Keratinocyte (primary cell): ENCODE data around the gene GNS. TPM values are rescaled to one million over a fixed set of nuclear protein-coding genes. Genes with fewer than 3 reads are reported as not detected.

ENCODE experiments used
- DNase-seq: peaks from one replicate; pipeline ENCODE4 v3.0.0-alpha.2; 2011; ENCODE audit warnings: low read depth, missing footprints, low spot score
- FAIRE-seq: peaks from 2 replicates; lab custom pipeline; 2011; peaks lifted over from hg19 to GRCh38; lab: Jason Lieb, UNC
- H2AFZ ChIP-seq: 2 replicates; pipeline ENCODE4 v1.6.0; 2012; ENCODE audit warnings: low read length, control low read depth, inconsistent platforms; ENCODE audit not compliant: control insufficient read depth
- H3K27ac ChIP-seq: 2 replicates; pipeline ENCODE4 v1.5.1; 2011; ENCODE audit warnings: low read length; ENCODE audit not compliant: control insufficient read depth, insufficient read depth
- H3K27me3 ChIP-seq: 3 replicates; pipeline ENCODE4 v1.6.0; 2011; ENCODE audit warnings: low read length; ENCODE audit not compliant: control insufficient read depth, insufficient read depth; ENCODE audit errors: extremely low read depth
- H3K36me3 ChIP-seq, 2 experiments: 2 replicates in 1 of 2; 3 replicates in 1 of 2; pipeline ENCODE4 v1.5.1; 2011; ENCODE audit warnings: low read length in 2 of 2, mild to moderate bottlenecking in 1 of 2; ENCODE audit not compliant: control insufficient read depth in 2 of 2, insufficient read depth in 2 of 2; ENCODE audit errors: extremely low read depth in 1 of 2
- H3K4me1 ChIP-seq: 3 replicates; pipeline ENCODE4 v1.5.1; 2011; ENCODE audit warnings: low read length; ENCODE audit not compliant: control insufficient read depth, insufficient read depth; ENCODE audit errors: extremely low read depth
- H3K4me2 ChIP-seq: 3 replicates; pipeline ENCODE4 v1.6.0; 2011; ENCODE audit warnings: low read depth, low read length; ENCODE audit not compliant: control insufficient read depth, insufficient read depth; ENCODE audit errors: extremely low read depth
- H3K4me3 ChIP-seq, 3 experiments: fragments of 200-600 bp in 1 of 3; sonication (generic) in 1 of 3; 2 replicates in 2 of 3; 3 replicates in 1 of 3; pipeline ENCODE4 v1.5.1; 2011 to 2016; ENCODE audit warnings: low read length in 3 of 3, mild to moderate bottlenecking in 3 of 3, control low read depth in 2 of 3, inconsistent platforms in 1 of 3, low read depth in 1 of 3, mixed read lengths in 1 of 3, mixed run types in 1 of 3, moderate library complexity in 1 of 3; ENCODE audit not compliant: control insufficient read depth in 2 of 3, insufficient read depth in 2 of 3; ENCODE audit errors: extremely low read depth in 1 of 3
- H3K79me2 ChIP-seq: 2 replicates; pipeline ENCODE4 v1.6.0; 2012; ENCODE audit warnings: low read length; ENCODE audit not compliant: control insufficient read depth, insufficient read depth
- H3K9ac ChIP-seq: 3 replicates; pipeline ENCODE4 v1.6.0; 2011; ENCODE audit warnings: low read length; ENCODE audit not compliant: control insufficient read depth, insufficient read depth; ENCODE audit errors: extremely low read depth
- H3K9me1 ChIP-seq: 3 replicates; pipeline ENCODE4 v1.6.0; 2011; ENCODE audit warnings: low read length; ENCODE audit not compliant: control insufficient read depth, insufficient read depth; ENCODE audit errors: extremely low read depth
- H3K9me3 ChIP-seq: 2 replicates; pipeline ENCODE4 v1.5.1; 2012; ENCODE audit warnings: low read depth, low read length; ENCODE audit not compliant: control insufficient read depth
- H4K20me1 ChIP-seq: 3 replicates; pipeline ENCODE4 v1.6.0; 2011; ENCODE audit warnings: low read length; ENCODE audit not compliant: control insufficient read depth, insufficient read depth; ENCODE audit errors: extremely low read depth
- CTCF ChIP-seq, 3 experiments: IDR thresholded peaks in 1 of 3; conservative IDR thresholded peaks in 1 of 3; optimal IDR thresholded peaks in 1 of 3; 2 replicates in 2 of 3; 3 replicates in 1 of 3; pipeline versions ENCODE3 to v1.5.1; 2011; ENCODE audit warnings: low read length in 3 of 3, mild to moderate bottlenecking in 3 of 3, moderate library complexity in 2 of 3, control low read depth in 1 of 3, inconsistent platforms in 1 of 3; ENCODE audit not compliant: insufficient read depth in 2 of 3; ENCODE audit errors: extremely low read depth in 1 of 3
- EZH2 ChIP-seq: IDR thresholded peaks from one replicate; pipeline ENCODE4 v1.6.1; 2012; ENCODE audit warnings: inconsistent platforms, mild to moderate bottlenecking, low read length, moderate library complexity
- dilution Hi-C: fragments of 300-500 bp; cut with MboI; formaldehyde crosslinking; loops from one replicate; pipeline ENCODE4 v1.7.0; 2020; ENCODE audit warnings: low sequenced_read_pairs; ENCODE audit not compliant: extremely low pct_ligation_motif_present
- polyA plus RNA-seq, 5 experiments: library from polyadenylated mRNA; depleted of rRNA in 3 of 5; stranded (reverse) in 3 of 5; stranded (forward) in 1 of 5; unstranded in 1 of 5; fragments of >200 nt; gene quantifications; 1 replicate in 1 of 5; 2 replicates in 3 of 5; 3 replicates in 1 of 5; pipeline versions ENCODE4 v1.2.1 to v1.2.3, GENCODE V29; 2011 to 2012; ENCODE audit warnings: missing spikeins in 2 of 5, low read depth in 1 of 5, low replicate concordance in 1 of 5

Gene GNS
- polyA plus RNA-seq, 1 donor (not counting 4 experiments of a cell fraction or from before 2014, with no cell fraction given) = 57.8 TPM

GRCh38 chr12:64794305-64794704 lies 35.1 kb upstream of the GNS start:
- Histone ChIP-seq H3K4me1 (no peaks in the 10 kb centered on the region), H3K27me3 (peaks cover 5% of the 10 kb centered on the region), H3K4me2 (no peak overlapping the region), H2AFZ (no peak overlapping the region), H3K36me3 (no peaks in the 10 kb centered on the region), H3K79me2 (no peaks in the 10 kb centered on the region), H3K4me3 (no peak overlapping the region), H3K9me1 (no peaks in the 10 kb centered on the region), H3K27ac (no peak overlapping the region), H3K9me3 (no peaks in the 10 kb centered on the region), H3K9ac (no peak overlapping the region), H4K20me1 (no peaks in the 10 kb centered on the region)
- no peak for FAIRE-seq
- TF ChIP-seq CTCF (optimal IDR thresholded peaks at IDR 0.05 in 1 of 3, IDR thresholded peaks at IDR 0.05 in 1 of 3, conservative IDR thresholded peaks at IDR 0.05 in 1 of 3; ENCODE audit: extremely low read depth in 1 of 3, insufficient read depth in 2 of 3, low read length in 3 of 3) (no peak), EZH2 (no peak)
- DNase-seq = no peak
- dilution Hi-C loops = no loop called here

- FAIRE-seq = no peak
- no peaks in the 10 kb centered on the region for H3K9me1 ChIP-seq
Observed at GRCh38 chr12:64793610-64794009, 34.4 kb upstream of the GNS start.

More at GRCh38 chr12:64793610-64794009, 34.4 kb upstream of the GNS start:
- no peak overlapping the region for H3K27ac ChIP-seq
- dilution Hi-C loops = no loop called here
- no peaks in the 10 kb centered on the region for H3K79me2 ChIP-seq
- H3K4me2 ChIP-seq = no peak overlapping the region
- no peak for TF ChIP-seq CTCF (optimal IDR thresholded peaks at IDR 0.05 in 1 of 3, IDR thresholded peaks at IDR 0.05 in 1 of 3, conservative IDR thresholded peaks at IDR 0.05 in 1 of 3; ENCODE audit: extremely low read depth in 1 of 3, insufficient read depth in 2 of 3, low read length in 3 of 3)
- no peak for TF ChIP-seq EZH2
- no peaks in the 10 kb centered on the region for H3K36me3 ChIP-seq
- no peak overlapping the region for H3K4me3 ChIP-seq
- no peaks in the 10 kb centered on the region for H3K9me3 ChIP-seq
- H3K9ac ChIP-seq = no peak overlapping the region
- no peak for DNase-seq
- peaks cover 5% of the 10 kb centered on the region for H3K27me3 ChIP-seq
- no peaks in the 10 kb centered on the region for H3K4me1 ChIP-seq
- H4K20me1 ChIP-seq = no peaks in the 10 kb centered on the region
- no peak overlapping the region for H2AFZ ChIP-seq
